PFSK-1 (cell line): ENCODE results near the gene APOA4.

Experiments used
- POLR2AphosphoS5 ChIP-seq: IDR thresholded peaks from 2 replicates; pipeline ENCODE4 v1.6.1; 2012; ENCODE audit warnings: low read depth, mild to moderate bottlenecking, control low read depth, low read length, moderate library complexity
- SIN3A ChIP-seq: IDR thresholded peaks from 2 replicates; pipeline ENCODE4 v1.6.1; 2012; ENCODE audit warnings: mild to moderate bottlenecking, low read length, moderate library complexity, borderline replicate concordance; ENCODE audit not compliant: insufficient read depth
- TAF1 ChIP-seq: IDR thresholded peaks from 2 replicates; pipeline ENCODE4 v1.6.1; 2012; ENCODE audit warnings: low read length, control low read depth, borderline replicate concordance; ENCODE audit not compliant: insufficient read depth
- TF ChIP-seq, protein P1 (sequence below), 2 experiments: IDR thresholded peaks; 2 replicates each; pipeline versions ENCODE4 v1.6.1 to v1.8.0; 2011 to 2012; ENCODE audit warnings: low read depth in 2 of 2, low read length in 2 of 2, control low read depth in 1 of 2, inconsistent platforms in 1 of 2, mild to moderate bottlenecking in 1 of 2, moderate library complexity in 1 of 2; ENCODE audit not compliant: insufficient read depth in 1 of 2

DNA sequence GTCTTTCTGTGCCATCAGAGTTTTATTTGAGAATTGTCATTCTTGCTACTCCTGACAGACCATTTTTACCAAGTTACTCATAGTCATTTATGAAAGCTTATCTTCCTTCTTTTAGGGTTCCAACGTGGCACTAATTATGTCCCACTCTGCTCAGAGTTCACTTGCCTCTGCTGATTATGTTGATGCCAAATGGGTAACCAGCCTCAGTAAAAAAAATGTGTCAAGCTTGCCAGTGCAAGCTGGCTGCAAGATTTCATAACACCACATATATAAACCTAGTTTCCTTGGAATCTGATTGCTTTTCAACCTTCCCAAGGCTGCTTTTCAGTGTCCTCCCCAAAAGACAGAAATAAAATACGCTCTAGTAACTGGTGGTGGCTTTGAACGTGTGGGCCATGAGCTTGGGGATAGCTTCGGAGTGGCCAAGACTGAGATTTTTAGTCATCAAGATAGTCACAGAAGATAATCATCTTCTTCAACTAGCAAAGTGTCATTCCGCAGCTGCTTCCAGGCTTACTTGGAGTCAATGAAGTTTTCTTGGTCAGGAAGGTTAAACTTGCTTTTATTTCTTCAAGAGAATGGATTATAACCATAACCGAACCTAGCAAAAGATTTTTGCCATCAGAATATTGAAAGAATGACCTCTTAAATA is 43.8 kb upstream of the APOA4 start:
- TF ChIP-seq, protein P1, sequence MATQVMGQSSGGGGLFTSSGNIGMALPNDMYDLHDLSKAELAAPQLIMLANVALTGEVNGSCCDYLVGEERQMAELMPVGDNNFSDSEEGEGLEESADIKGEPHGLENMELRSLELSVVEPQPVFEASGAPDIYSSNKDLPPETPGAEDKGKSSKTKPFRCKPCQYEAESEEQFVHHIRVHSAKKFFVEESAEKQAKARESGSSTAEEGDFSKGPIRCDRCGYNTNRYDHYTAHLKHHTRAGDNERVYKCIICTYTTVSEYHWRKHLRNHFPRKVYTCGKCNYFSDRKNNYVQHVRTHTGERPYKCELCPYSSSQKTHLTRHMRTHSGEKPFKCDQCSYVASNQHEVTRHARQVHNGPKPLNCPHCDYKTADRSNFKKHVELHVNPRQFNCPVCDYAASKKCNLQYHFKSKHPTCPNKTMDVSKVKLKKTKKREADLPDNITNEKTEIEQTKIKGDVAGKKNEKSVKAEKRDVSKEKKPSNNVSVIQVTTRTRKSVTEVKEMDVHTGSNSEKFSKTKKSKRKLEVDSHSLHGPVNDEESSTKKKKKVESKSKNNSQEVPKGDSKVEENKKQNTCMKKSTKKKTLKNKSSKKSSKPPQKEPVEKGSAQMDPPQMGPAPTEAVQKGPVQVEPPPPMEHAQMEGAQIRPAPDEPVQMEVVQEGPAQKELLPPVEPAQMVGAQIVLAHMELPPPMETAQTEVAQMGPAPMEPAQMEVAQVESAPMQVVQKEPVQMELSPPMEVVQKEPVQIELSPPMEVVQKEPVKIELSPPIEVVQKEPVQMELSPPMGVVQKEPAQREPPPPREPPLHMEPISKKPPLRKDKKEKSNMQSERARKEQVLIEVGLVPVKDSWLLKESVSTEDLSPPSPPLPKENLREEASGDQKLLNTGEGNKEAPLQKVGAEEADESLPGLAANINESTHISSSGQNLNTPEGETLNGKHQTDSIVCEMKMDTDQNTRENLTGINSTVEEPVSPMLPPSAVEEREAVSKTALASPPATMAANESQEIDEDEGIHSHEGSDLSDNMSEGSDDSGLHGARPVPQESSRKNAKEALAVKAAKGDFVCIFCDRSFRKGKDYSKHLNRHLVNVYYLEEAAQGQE (IDR thresholded peaks at IDR 0.05; ENCODE audit: insufficient read depth in 1 of 2, low read depth in 2 of 2, low read length in 2 of 2) = no peak
- TF ChIP-seq POLR2AphosphoS5 (no peak), TAF1 (no peak), SIN3A (no peak)
